ENCODE results near the gene FGG. TPM values are rescaled to one million over a fixed set of nuclear protein-coding genes. Genes with fewer than 3 reads are reported as not detected.

The FGG gene
- total and polyA plus RNA-seq, 2 of the 13 experiments (the other 11 are each of a cell fraction or from before 2014, with no cell fraction given) = 1,037 to 2,423 TPM

DNA sequence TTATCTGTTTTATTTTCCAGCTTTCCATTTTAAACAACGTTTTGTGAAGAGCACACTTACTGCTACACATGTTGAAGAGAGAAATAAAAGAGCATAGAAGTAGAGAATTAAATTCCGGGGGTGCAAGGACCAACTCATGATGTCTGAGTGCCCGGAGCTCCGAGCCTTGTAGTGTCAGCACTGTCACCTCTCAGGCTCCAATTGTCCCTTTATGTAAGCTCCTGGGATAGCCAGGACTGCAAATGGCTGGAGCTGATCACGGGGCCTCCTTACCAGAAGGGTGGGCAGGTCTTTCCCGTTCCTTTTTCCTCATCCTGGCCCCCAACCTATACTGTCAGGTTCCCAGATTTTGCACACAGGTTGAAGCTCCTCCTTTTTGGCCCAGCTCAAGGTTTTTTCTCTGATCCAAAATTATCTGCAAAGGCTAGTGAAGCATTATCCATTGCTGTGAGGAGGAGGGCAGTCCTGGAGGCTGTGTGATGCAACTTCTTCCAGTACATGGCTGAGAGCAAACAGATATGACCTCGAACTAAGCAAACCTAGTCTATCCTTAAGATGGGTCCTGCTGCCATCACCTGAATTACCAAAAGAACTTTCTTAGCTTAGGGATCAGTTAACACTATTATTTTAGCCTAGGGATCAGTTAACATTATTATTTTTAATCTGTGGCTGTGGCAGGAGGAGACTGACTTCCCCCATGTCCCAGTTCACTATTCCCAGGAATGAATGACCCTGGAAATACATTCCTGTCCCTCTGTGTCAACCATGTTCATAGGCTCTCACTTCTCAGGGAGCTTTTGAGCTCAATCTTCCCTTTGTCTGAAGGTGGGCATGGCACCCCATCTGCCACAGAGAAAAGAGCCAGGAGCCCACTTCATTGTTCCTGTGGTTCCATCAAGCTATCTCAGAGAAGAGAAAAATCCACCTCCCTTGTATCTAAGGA lies at the start of gene FGG (continued):
- TF ChIP-seq, protein P1, sequence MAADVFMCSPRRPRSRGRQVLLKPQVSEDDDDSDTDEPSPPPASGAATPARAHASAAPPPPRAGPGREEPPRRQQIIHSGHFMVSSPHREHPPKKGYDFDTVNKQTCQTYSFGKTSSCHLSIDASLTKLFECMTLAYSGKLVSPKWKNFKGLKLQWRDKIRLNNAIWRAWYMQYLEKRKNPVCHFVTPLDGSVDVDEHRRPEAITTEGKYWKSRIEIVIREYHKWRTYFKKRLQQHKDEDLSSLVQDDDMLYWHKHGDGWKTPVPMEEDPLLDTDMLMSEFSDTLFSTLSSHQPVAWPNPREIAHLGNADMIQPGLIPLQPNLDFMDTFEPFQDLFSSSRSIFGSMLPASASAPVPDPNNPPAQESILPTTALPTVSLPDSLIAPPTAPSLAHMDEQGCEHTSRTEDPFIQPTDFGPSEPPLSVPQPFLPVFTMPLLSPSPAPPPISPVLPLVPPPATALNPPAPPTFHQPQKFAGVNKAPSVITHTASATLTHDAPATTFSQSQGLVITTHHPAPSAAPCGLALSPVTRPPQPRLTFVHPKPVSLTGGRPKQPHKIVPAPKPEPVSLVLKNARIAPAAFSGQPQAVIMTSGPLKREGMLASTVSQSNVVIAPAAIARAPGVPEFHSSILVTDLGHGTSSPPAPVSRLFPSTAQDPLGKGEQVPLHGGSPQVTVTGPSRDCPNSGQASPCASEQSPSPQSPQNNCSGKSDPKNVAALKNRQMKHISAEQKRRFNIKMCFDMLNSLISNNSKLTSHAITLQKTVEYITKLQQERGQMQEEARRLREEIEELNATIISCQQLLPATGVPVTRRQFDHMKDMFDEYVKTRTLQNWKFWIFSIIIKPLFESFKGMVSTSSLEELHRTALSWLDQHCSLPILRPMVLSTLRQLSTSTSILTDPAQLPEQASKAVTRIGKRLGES (CRISPR knock-in tag; IDR thresholded peaks at IDR 0.05; ENCODE audit: borderline replicate concordance) = no peak
- TF ChIP-seq ZNF10 (CRISPR knock-in tag; IDR thresholded peaks at IDR 0.05; ENCODE audit: borderline replicate concordance, low read depth) (no peak), KLF12 (CRISPR knock-in tag; IDR thresholded peaks at IDR 0.05; ENCODE audit: borderline replicate concordance) (no peak), HHEX (CRISPR knock-in tag; IDR thresholded peaks at IDR 0.05) (no peak), ZZZ3 (CRISPR knock-in tag; IDR thresholded peaks at IDR 0.05; ENCODE audit: borderline replicate concordance) (no peak), ZNF605 (CRISPR knock-in tag; IDR thresholded peaks at IDR 0.05) (no peak; the same call in 1 of the 2 replicates), SUZ12 (IDR thresholded peaks at IDR 0.05; ENCODE audit: low read depth, low read length) (no peak), AKAP8 (CRISPR knock-in tag; IDR thresholded peaks at IDR 0.05) (no peak), KAT8 (CRISPR knock-in tag; IDR thresholded peaks at IDR 0.05) (peak; percentile 43; the same call in 1 of the 2 replicates), TP53 (CRISPR knock-in tag; conservative IDR thresholded peaks at IDR 0.05) (no peak), SKI (IDR thresholded peaks at IDR 0.05; ENCODE audit: partially characterized antibody) (no peak), PCBP1 (IDR thresholded peaks at IDR 0.05; ENCODE audit: borderline replicate concordance, low read depth, low read length) (no peak), ZNF567 (CRISPR knock-in tag; IDR thresholded peaks at IDR 0.05; ENCODE audit: borderline replicate concordance) (no peak), ZNF329 (CRISPR knock-in tag; IDR thresholded peaks at IDR 0.05; ENCODE audit: low read depth) (no peak), ZNF253 (CRISPR knock-in tag; IDR thresholded peaks at IDR 0.05; ENCODE audit: borderline replicate concordance) (no peak), ZFP1 (CRISPR knock-in tag; IDR thresholded peaks at IDR 0.05) (0 out of 2 replicates have a peak, but pooled peaks have one; percentile 39)
- TF ChIP-seq, protein P2, sequence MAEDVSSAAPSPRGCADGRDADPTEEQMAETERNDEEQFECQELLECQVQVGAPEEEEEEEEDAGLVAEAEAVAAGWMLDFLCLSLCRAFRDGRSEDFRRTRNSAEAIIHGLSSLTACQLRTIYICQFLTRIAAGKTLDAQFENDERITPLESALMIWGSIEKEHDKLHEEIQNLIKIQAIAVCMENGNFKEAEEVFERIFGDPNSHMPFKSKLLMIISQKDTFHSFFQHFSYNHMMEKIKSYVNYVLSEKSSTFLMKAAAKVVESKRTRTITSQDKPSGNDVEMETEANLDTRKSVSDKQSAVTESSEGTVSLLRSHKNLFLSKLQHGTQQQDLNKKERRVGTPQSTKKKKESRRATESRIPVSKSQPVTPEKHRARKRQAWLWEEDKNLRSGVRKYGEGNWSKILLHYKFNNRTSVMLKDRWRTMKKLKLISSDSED (CRISPR knock-in tag; IDR thresholded peaks at IDR 0.05) = no peak
- TF ChIP-seq, protein P3, sequence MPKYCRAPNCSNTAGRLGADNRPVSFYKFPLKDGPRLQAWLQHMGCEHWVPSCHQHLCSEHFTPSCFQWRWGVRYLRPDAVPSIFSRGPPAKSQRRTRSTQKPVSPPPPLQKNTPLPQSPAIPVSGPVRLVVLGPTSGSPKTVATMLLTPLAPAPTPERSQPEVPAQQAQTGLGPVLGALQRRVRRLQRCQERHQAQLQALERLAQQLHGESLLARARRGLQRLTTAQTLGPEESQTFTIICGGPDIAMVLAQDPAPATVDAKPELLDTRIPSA (CRISPR knock-in tag; IDR thresholded peaks at IDR 0.05; ENCODE audit: borderline replicate concordance) = no peak
- TF ChIP-seq, protein P4, sequence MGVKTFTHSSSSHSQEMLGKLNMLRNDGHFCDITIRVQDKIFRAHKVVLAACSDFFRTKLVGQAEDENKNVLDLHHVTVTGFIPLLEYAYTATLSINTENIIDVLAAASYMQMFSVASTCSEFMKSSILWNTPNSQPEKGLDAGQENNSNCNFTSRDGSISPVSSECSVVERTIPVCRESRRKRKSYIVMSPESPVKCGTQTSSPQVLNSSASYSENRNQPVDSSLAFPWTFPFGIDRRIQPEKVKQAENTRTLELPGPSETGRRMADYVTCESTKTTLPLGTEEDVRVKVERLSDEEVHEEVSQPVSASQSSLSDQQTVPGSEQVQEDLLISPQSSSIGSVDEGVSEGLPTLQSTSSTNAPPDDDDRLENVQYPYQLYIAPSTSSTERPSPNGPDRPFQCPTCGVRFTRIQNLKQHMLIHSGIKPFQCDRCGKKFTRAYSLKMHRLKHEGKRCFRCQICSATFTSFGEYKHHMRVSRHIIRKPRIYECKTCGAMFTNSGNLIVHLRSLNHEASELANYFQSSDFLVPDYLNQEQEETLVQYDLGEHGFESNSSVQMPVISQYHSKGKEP (CRISPR knock-in tag; IDR thresholded peaks at IDR 0.05) = no peak

Measured in HepG2 (cell line).